ENCODE measurements around the gene LDHD. TPM values are rescaled to one million over a fixed set of nuclear protein-coding genes. Genes with fewer than 3 reads are reported as not detected.

The LDHD gene
- total and polyA plus RNA-seq, 10 of the 15 experiments (the other 5 are each of a cell fraction or from before 2014, with no cell fraction given): 0.10 to 0.12 TPM; not detected in 8

DNA sequence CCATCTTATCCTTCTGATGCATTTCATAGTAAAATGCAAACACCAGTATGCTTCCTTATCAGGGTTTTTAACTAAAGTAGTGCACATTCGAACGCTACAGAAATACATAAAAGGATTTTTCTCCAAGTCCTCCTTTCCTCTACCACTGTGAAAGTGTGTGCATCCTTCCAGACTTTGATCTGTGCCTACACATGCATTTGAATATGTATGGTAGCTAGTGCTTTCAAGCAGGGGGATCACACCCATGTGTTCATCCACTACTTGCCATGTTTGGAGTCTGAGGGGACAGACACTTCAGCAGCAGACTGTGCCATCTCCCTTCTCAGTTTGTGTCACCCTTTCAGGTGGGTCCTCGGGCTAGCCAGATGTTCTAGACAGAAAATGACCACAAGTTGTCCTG is 14.9 kb downstream of the LDHD start:
- Histone ChIP-seq H3K36me3 (ENCODE audit: control insufficient read depth in 2 of 2, insufficient read depth in 2 of 2, low read length in 1 of 2) (no peaks in the 10 kb centered on the region; a peak in 1 of 4 replicates), H3K4me3 (no peak overlapping the region), H3K9ac (ENCODE audit: control insufficient read depth, insufficient read depth, low read length) (no peak overlapping the region), H4K20me1 (ENCODE audit: control insufficient read depth, insufficient read depth) (no peaks in the 10 kb centered on the region), H3K79me2 (ENCODE audit: control insufficient read depth, insufficient read depth, low read length) (no peaks in the 10 kb centered on the region; the same call in 1 of the 2 replicates), H3K9me3 (replicated peaks; ENCODE audit: control insufficient read depth, insufficient read depth, low read length) (no peaks in the 10 kb centered on the region), H3K27ac (ENCODE audit: control insufficient read depth, insufficient read depth) (no peak overlapping the region), H3K27me3 (replicated peaks in 1 of 2; ENCODE audit: control insufficient read depth in 2 of 2, insufficient read depth in 2 of 2, low read length in 1 of 2) (no peaks in the 10 kb centered on the region), H3K4me2 (ENCODE audit: control insufficient read depth, insufficient read depth) (no peak overlapping the region), H3K4me1 (ENCODE audit: control insufficient read depth, insufficient read depth, low read length) (peaks cover 23% of the 10 kb centered on the region), H2AFZ (ENCODE audit: control insufficient read depth, low read depth, low read length) (no peak overlapping the region)
- no TSS peak for BruUV-seq (replicated peaks)
- SMC1A ChIA-PET (ENCODE audit: uncharacterized antibody, unreplicated experiment): interaction anchor here (1.1 to 1.3 kb wide), 2 partner anchors 8 to 10 kb away, joined by 3 to 4 read pairs; no protein-coding TSS in a partner anchor
- RAD21 ChIA-PET (ENCODE audit: unreplicated experiment): interaction anchor here (1.2 kb wide), 1 partner anchor 9 kb away, joined by 5 read pairs; no protein-coding TSS in a partner anchor
- in situ Hi-C loops (cut with MboI) (loop anchor here (10.0 kb wide), 1 partner anchor 57 kb away; no protein-coding TSS in a partner anchor), intact Hi-C loops (cut with micrococcal nuclease; ENCODE audit: unreplicated experiment) (no loop called here)
- CTCF ChIA-PET: interaction anchor here (1.4 kb wide), 1 partner anchor 11 kb away, joined by 3 read pairs; no protein-coding TSS in a partner anchor
- FAIRE-seq (no peak), ATAC-seq (no peak), DNase-seq (ENCODE audit: low read depth, low spot score) (no peak)
- POLR2A ChIA-PET: no interaction called here
- TF ChIP-seq NR2F1 (conservative IDR thresholded peaks at IDR 0.05) (no peak), ZNF217 (IDR thresholded peaks at IDR 0.05) (no peak), WRNIP1 (IDR thresholded peaks at IDR 0.05; ENCODE audit: borderline replicate concordance, low read depth, low read length) (no peak), LARP7 (IDR thresholded peaks at IDR 0.05) (no peak), HDAC2 (IDR thresholded peaks at IDR 0.05) (no peak), SPI1 (IDR thresholded peaks at IDR 0.05; ENCODE audit: borderline replicate concordance, insufficient read depth, low read depth, low read length) (no peak), MTA3 (IDR thresholded peaks at IDR 0.05; ENCODE audit: borderline replicate concordance, low read length) (no peak), MYB (IDR thresholded peaks at IDR 0.05; ENCODE audit: borderline replicate concordance, low read depth, low read length) (no peak)
- WGBS (ENCODE audit: insufficient coverage, insufficient replicate concordance, low lambda C conversion rate, missing lambda C conversion rate): 67% methylated on average over 3 of the region's 3 CpGs

DNA sequence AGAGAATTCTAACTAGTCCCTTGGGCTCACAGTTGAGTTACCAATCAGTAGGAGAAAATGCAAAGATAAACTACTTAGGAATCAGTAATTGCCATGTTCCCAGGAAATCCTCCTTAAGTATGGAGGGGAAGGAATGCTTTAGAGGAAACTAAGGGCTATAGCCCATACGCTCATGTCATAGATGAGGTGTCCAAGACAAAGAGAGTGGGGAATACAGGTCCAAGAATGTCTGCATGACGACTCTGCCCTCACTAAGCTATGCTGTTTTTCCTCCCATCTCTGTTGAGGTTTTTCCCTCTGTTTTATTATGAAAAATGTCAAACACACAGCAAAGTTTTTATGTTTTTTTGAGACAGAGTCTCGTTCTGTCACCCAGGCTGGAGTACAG is 16.0 kb downstream of the LDHD start:
- Histone ChIP-seq H3K36me3 (ENCODE audit: control insufficient read depth in 2 of 2, insufficient read depth in 2 of 2, low read length in 1 of 2) (no peaks in the 10 kb centered on the region), H3K27me3 (replicated peaks in 1 of 2; ENCODE audit: control insufficient read depth in 2 of 2, insufficient read depth in 2 of 2, low read length in 1 of 2) (no peaks in the 10 kb centered on the region), H3K9me3 (replicated peaks; ENCODE audit: control insufficient read depth, insufficient read depth, low read length) (no peaks in the 10 kb centered on the region), H3K79me2 (ENCODE audit: control insufficient read depth, insufficient read depth, low read length) (no peaks in the 10 kb centered on the region; the same call in 1 of the 2 replicates), H3K27ac (ENCODE audit: control insufficient read depth, insufficient read depth) (no peak overlapping the region), H3K4me1 (ENCODE audit: control insufficient read depth, insufficient read depth, low read length) (peaks cover 23% of the 10 kb centered on the region), H3K4me3 (no peak overlapping the region), H4K20me1 (ENCODE audit: control insufficient read depth, insufficient read depth) (no peaks in the 10 kb centered on the region), H3K9ac (ENCODE audit: control insufficient read depth, insufficient read depth, low read length) (no peak overlapping the region), H2AFZ (ENCODE audit: control insufficient read depth, low read depth, low read length) (no peak overlapping the region), H3K4me2 (ENCODE audit: control insufficient read depth, insufficient read depth) (no peak overlapping the region)
- 76% methylated on average over 3 of the region's 3 CpGs for WGBS (ENCODE audit: insufficient coverage, insufficient replicate concordance, low lambda C conversion rate, missing lambda C conversion rate)
- SMC1A ChIA-PET (ENCODE audit: uncharacterized antibody, unreplicated experiment): interaction anchor here (1.1 to 1.3 kb wide), 2 partner anchors 11 to 57 kb away, joined by 3 read pairs; no protein-coding TSS in a partner anchor
- POLR2A ChIA-PET: interaction anchor here (0.6 kb wide), 2 partner anchors 32 to 48 kb away, joined by 3 read pairs; no protein-coding TSS in a partner anchor
- FAIRE-seq (no peak), DNase-seq (ENCODE audit: low read depth, low spot score) (no peak), ATAC-seq (no peak)
- in situ Hi-C loops (cut with MboI) (loop anchor here (10.0 kb wide), 1 partner anchor 56 kb away; no protein-coding TSS in a partner anchor), intact Hi-C loops (cut with micrococcal nuclease; ENCODE audit: unreplicated experiment) (no loop called here)
- BruUV-seq (replicated peaks): no TSS peak
- CTCF ChIA-PET: interaction anchor here (1.4 to 1.5 kb wide), 2 partner anchors 10 to 238 kb away, joined by 3 to 4 read pairs; no protein-coding TSS in a partner anchor
- RAD21 ChIA-PET (ENCODE audit: unreplicated experiment): interaction anchor here (1.2 kb wide), 1 partner anchor 10 kb away, joined by 5 read pairs; no protein-coding TSS in a partner anchor
- TF ChIP-seq SIX5 (IDR thresholded peaks at IDR 0.05; ENCODE audit: low read depth, low read length, severe bottlenecking) (no peak), ZBTB11 (CRISPR knock-in tag; IDR thresholded peaks at IDR 0.05) (no peak), SP1 (IDR thresholded peaks at IDR 0.05; ENCODE audit: low read depth, low read length) (no peak)
- TF ChIP-seq, protein P1, sequence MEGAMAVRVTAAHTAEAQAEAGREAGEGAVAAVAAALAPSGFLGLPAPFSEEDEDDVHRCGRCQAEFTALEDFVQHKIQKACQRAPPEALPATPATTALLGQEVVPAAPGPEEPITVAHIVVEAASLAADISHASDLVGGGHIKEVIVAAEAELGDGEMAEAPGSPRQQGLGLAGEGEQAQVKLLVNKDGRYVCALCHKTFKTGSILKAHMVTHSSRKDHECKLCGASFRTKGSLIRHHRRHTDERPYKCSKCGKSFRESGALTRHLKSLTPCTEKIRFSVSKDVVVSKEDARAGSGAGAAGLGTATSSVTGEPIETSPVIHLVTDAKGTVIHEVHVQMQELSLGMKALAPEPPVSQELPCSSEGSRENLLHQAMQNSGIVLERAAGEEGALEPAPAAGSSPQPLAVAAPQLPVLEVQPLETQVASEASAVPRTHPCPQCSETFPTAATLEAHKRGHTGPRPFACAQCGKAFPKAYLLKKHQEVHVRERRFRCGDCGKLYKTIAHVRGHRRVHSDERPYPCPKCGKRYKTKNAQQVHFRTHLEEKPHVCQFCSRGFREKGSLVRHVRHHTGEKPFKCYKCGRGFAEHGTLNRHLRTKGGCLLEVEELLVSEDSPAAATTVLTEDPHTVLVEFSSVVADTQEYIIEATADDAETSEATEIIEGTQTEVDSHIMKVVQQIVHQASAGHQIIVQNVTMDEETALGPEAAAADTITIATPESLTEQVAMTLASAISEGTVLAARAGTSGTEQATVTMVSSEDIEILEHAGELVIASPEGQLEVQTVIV (IDR thresholded peaks at IDR 0.05; ENCODE audit: borderline replicate concordance, partially characterized antibody): no peak
